ENCODE data around the gene NHEJ1.

GRCh38 chr2:219028141-219028540 lies 132.5 kb downstream of the NHEJ1 start:
- TF ChIP-seq, protein P1, sequence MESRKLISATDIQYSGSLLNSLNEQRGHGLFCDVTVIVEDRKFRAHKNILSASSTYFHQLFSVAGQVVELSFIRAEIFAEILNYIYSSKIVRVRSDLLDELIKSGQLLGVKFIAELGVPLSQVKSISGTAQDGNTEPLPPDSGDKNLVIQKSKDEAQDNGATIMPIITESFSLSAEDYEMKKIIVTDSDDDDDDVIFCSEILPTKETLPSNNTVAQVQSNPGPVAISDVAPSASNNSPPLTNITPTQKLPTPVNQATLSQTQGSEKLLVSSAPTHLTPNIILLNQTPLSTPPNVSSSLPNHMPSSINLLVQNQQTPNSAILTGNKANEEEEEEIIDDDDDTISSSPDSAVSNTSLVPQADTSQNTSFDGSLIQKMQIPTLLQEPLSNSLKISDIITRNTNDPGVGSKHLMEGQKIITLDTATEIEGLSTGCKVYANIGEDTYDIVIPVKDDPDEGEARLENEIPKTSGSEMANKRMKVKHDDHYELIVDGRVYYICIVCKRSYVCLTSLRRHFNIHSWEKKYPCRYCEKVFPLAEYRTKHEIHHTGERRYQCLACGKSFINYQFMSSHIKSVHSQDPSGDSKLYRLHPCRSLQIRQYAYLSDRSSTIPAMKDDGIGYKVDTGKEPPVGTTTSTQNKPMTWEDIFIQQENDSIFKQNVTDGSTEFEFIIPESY (IDR thresholded peaks at IDR 0.05; ENCODE audit: extremely low read depth, insufficient replicate concordance, low read length): no peak
- no peak for TF ChIP-seq CTCF (IDR thresholded peaks at IDR 0.05 in 2 of 3, conservative IDR thresholded peaks at IDR 0.05 in 1 of 3; ENCODE audit: borderline replicate concordance in 1 of 3, insufficient read depth in 1 of 3, low read depth in 2 of 3, low read length in 2 of 3)
- TF ChIP-seq TCF7L2 (IDR thresholded peaks at IDR 0.05; ENCODE audit: borderline replicate concordance, extremely low read depth, insufficient read depth, insufficient read length): no peak
- no peak for TF ChIP-seq EZH2 (IDR thresholded peaks at IDR 0.05)
- no peak for TF ChIP-seq POLR2A (IDR thresholded peaks at IDR 0.05; ENCODE audit: borderline replicate concordance, extremely low read depth, insufficient read depth, insufficient read length)
- TF ChIP-seq MAX (IDR thresholded peaks at IDR 0.05): no peak

Data from HCT116 (cell line).